H1 (cell line): ENCODE results near the gene UBA6. TPM values are rescaled to one million over a fixed set of nuclear protein-coding genes. Genes with fewer than 3 reads are reported as not detected.

ENCODE experiments used
- CTCF ChIA-PET: fragments of 300-600 bp; sonication (Branson Sonifier 250); formaldehyde crosslinking; loops from one replicate; lab custom pipeline; 2021; ENCODE audit not compliant: partially characterized antibody; lab: Charles Lee
- POLR2A ChIA-PET: fragments of 300-600 bp; sonication (Branson Sonifier 250); formaldehyde crosslinking; loops from one replicate; lab custom pipeline; 2021; ENCODE audit warnings: inconsistent platforms; ENCODE audit not compliant: partially characterized antibody; lab: Charles Lee
- DNase-seq, 2 experiments: peaks; one replicate each; pipeline versions ENCODE4 v3.0.0 to v3.0.0-alpha.2; 2010 to 2022; ENCODE audit warnings: low spot score in 2 of 2, low read depth in 1 of 2, mixed read lengths in 1 of 2
- FAIRE-seq: peaks from 2 replicates; lab custom pipeline; 2011; peaks lifted over from hg19 to GRCh38; lab: Jason Lieb, UNC
- H2AFZ ChIP-seq: 2 replicates; pipeline ENCODE4 v1.8.1; 2012; ENCODE audit warnings: low read length, inconsistent platforms
- H2AK5ac ChIP-seq: 2 replicates; pipeline ENCODE4 v1.6.1; 2013; ENCODE audit warnings: low read depth, low read length
- H2BK120ac ChIP-seq: replicated peaks from 2 replicates; pipeline ENCODE3; 2013; ENCODE audit warnings: low read depth, low read length, inconsistent platforms
- H2BK12ac ChIP-seq: 2 replicates; pipeline ENCODE4 v1.6.1; 2013; ENCODE audit warnings: low read depth, low read length
- H2BK15ac ChIP-seq: 2 replicates; pipeline ENCODE4 v1.6.1; 2013; ENCODE audit warnings: low read length
- H2BK20ac ChIP-seq: 2 replicates; pipeline ENCODE4 v1.6.1; 2013; ENCODE audit warnings: low read length
- H2BK5ac ChIP-seq: 2 replicates; pipeline ENCODE4 v1.6.1; 2013; ENCODE audit warnings: low read depth, low read length
- H3K14ac ChIP-seq: 2 replicates; pipeline ENCODE4 v1.6.1; 2013; ENCODE audit warnings: inconsistent platforms; ENCODE audit not compliant: insufficient read length
- H3K18ac ChIP-seq: 2 replicates; pipeline ENCODE4 v1.6.1; 2013; ENCODE audit warnings: low read length; ENCODE audit errors: extremely low read depth
- H3K23ac ChIP-seq: 2 replicates; pipeline ENCODE4 v1.6.1; 2013; ENCODE audit warnings: inconsistent platforms; ENCODE audit not compliant: insufficient read length
- H3K23me2 ChIP-seq: 2 replicates; pipeline ENCODE4 v1.6.1; 2013; ENCODE audit warnings: low read depth, low read length
- H3K27ac ChIP-seq: 2 replicates; pipeline ENCODE4 v1.6.1; 2011; ENCODE audit warnings: low read depth, low read length, inconsistent platforms
- H3K27me3 ChIP-seq, 4 experiments: replicated peaks in 1 of 4; 1 replicate in 1 of 4; 2 replicates in 3 of 4; pipeline versions ENCODE4 v1.6.1 to v1.8.1; 2011 to 2013; ENCODE audit warnings: low read length in 3 of 4, mild to moderate bottlenecking in 3 of 4, inconsistent platforms in 2 of 4, mixed read lengths in 2 of 4, moderate library complexity in 1 of 4; ENCODE audit not compliant: control insufficient read depth in 3 of 4, insufficient read depth in 3 of 4; ENCODE audit errors: extremely low read depth in 1 of 4
- H3K36me3 ChIP-seq, 4 experiments: 2 replicates each; pipeline versions ENCODE4 v1.6.1 to v1.8.1; 2011 to 2013; ENCODE audit warnings: mild to moderate bottlenecking in 4 of 4, low read length in 3 of 4, moderate library complexity in 2 of 4, control low read depth in 1 of 4, inconsistent platforms in 1 of 4; ENCODE audit not compliant: insufficient read depth in 4 of 4, control insufficient read depth in 2 of 4
- H3K4ac ChIP-seq: replicated peaks from 2 replicates; pipeline ENCODE3; 2013; ENCODE audit warnings: low read length, low read depth, mixed read lengths, inconsistent platforms; ENCODE audit not compliant: insufficient read length
- H3K4me1 ChIP-seq, 4 experiments: replicated peaks in 1 of 4; 1 replicate in 1 of 4; 2 replicates in 3 of 4; pipeline versions ENCODE4 v1.6.1 to v1.8.1; 2011 to 2013; ENCODE audit warnings: low read length in 3 of 4, inconsistent platforms in 2 of 4, mixed read lengths in 1 of 4; ENCODE audit not compliant: insufficient read depth in 4 of 4, control insufficient read depth in 3 of 4
- H3K4me2 ChIP-seq, 2 experiments: 2 replicates each; pipeline versions ENCODE4 v1.6.1 to v1.8.1; 2011 to 2013; ENCODE audit warnings: low read depth in 2 of 2, low read length in 2 of 2, control low read depth in 1 of 2, inconsistent platforms in 1 of 2, mild to moderate bottlenecking in 1 of 2; ENCODE audit not compliant: insufficient read depth in 1 of 2
- H3K4me3 ChIP-seq, 4 experiments: fragments of 200-600, 300-600 bp in 1 of 4; sonication (generic), shearing (Covaris generic), sonication (Bioruptor Twin) in 1 of 4; 2 replicates each; pipeline versions ENCODE4 v1.5.1 to v1.8.1; 2011 to 2016; ENCODE audit warnings: low read length in 4 of 4, low read depth in 3 of 4, control low read depth in 2 of 4, inconsistent platforms in 2 of 4, mild to moderate bottlenecking in 2 of 4, mixed read lengths in 1 of 4, moderate library complexity in 1 of 4; ENCODE audit not compliant: insufficient read depth in 2 of 4; ENCODE audit errors: extremely low read depth in 1 of 4
- H3K56ac ChIP-seq: replicated peaks from 2 replicates; pipeline ENCODE3; 2013; ENCODE audit warnings: low read depth, mild to moderate bottlenecking, mixed read lengths, low read length, inconsistent platforms; ENCODE audit not compliant: insufficient read length
- H3K79me1 ChIP-seq: 2 replicates; pipeline ENCODE4 v1.6.1; 2013; ENCODE audit warnings: low read depth, low read length, control low read depth
- H3K79me2 ChIP-seq, 2 experiments: 2 replicates each; pipeline versions ENCODE4 v1.6.1 to v1.8.1; 2012 to 2013; ENCODE audit warnings: low read length in 2 of 2, mild to moderate bottlenecking in 2 of 2, inconsistent platforms in 1 of 2; ENCODE audit not compliant: insufficient read depth in 2 of 2, control insufficient read depth in 1 of 2
- H3K9ac ChIP-seq, 4 experiments: replicated peaks in 1 of 4; 1 replicate in 1 of 4; 2 replicates in 3 of 4; pipeline versions ENCODE4 v1.6.1 to v1.8.1; 2011 to 2013; ENCODE audit warnings: low read depth in 3 of 4, low read length in 3 of 4, control low read depth in 2 of 4, mild to moderate bottlenecking in 2 of 4, moderate library complexity in 2 of 4, inconsistent platforms in 1 of 4; ENCODE audit errors: extremely low read depth in 1 of 4
- H3K9me3 ChIP-seq, 2 experiments: 2 replicates each; pipeline versions ENCODE4 v1.6.1 to v1.8.1; 2012 to 2013; ENCODE audit warnings: mild to moderate bottlenecking in 2 of 2, moderate library complexity in 2 of 2, control low read depth in 1 of 2, inconsistent platforms in 1 of 2, low read depth in 1 of 2, low read length in 1 of 2, mixed read lengths in 1 of 2; ENCODE audit not compliant: insufficient read depth in 2 of 2
- H4K20me1 ChIP-seq, 2 experiments: replicated peaks in 1 of 2; 2 replicates each; pipeline versions ENCODE3 to v1.8.1; 2011 to 2013; ENCODE audit warnings: inconsistent platforms in 2 of 2, low read length in 2 of 2, mild to moderate bottlenecking in 1 of 2; ENCODE audit not compliant: insufficient read depth in 2 of 2, control insufficient read depth in 1 of 2
- H4K5ac ChIP-seq: 2 replicates; pipeline ENCODE4 v1.6.1; 2013; ENCODE audit warnings: low read length, low read depth, mixed read lengths, inconsistent platforms; ENCODE audit not compliant: insufficient read length
- H4K8ac ChIP-seq: 2 replicates; pipeline ENCODE4 v1.8.0; 2013; ENCODE audit warnings: mild to moderate bottlenecking, moderate library complexity, low read length, inconsistent platforms; ENCODE audit not compliant: insufficient read depth; ENCODE audit errors: extremely low read depth
- H4K91ac ChIP-seq: replicated peaks from 2 replicates; pipeline ENCODE3; 2013; ENCODE audit warnings: low read length, mixed read lengths, inconsistent platforms; ENCODE audit not compliant: insufficient read length
- WGBS, 2 experiments: shearing (Covaris generic) in 1 of 2; methylation state at CpG; one replicate each; pipeline versions ENCODE4 v1.1.6 to v1.1.7; 2013 to 2015; ENCODE audit warnings: low lambda C conversion rate in 2 of 2, mixed read lengths in 2 of 2, inconsistent platforms in 1 of 2, low coverage in 1 of 2, missing lambda C conversion rate in 1 of 2; ENCODE audit not compliant: insufficient replicate concordance in 2 of 2, insufficient coverage in 1 of 2, insufficient read length in 1 of 2; ENCODE audit errors: extremely low coverage in 1 of 2, missing lambda C conversion rate in 1 of 2; 5-methylcytosine and 5-hydroxymethylcytosine counted together
- polyA plus RNA-seq, 7 experiments: library from polyadenylated mRNA; depleted of rRNA in 3 of 7; stranded (reverse) in 5 of 7; unstranded in 2 of 7; fragments of >200 nt in 5 of 7; fragments of 200-250 nt in 2 of 7; gene quantifications; 1 replicate in 5 of 7; 2 replicates in 1 of 7; 4 replicates in 1 of 7; pipeline versions ENCODE4 v1.2.1 to v1.2.3, GENCODE V29; 2011 to 2013; ENCODE audit warnings: missing spikeins in 2 of 7, mixed read lengths in 2 of 7
- total RNA-seq: library from RNA; stranded (reverse); fragmentation: NEBNext Ultra II Directional; extraction: Animal tissue kit (Norgen Biotek cat#: 25700); gene quantifications from 2 replicates; pipeline ENCODE4 v1.2.1, GENCODE V29; 2021

The UBA6 gene
- total and polyA plus RNA-seq, 2 of the 8 experiments (the other 6 are each of a cell fraction or from before 2014, with no cell fraction given), result 17.4 to 74.3 TPM

DNA sequence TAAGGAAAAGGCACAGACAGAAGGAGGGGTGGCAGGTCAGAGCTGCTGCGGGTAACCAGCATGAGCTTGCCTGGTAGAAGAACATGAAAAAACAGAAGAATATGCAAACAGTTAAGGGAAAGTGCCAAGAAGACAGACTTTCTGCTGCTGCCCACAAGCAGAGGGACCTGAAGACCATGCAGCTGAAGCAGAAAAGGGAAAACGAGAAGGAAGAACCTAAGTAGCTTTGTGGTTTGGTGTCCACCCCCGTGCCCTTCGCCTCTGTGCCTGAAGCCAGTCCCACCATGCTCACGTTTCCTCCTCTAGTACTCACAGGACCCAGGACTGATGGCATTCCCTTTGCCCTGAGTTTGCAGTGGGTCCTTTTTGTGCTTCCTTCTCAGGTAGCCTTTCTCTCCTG lies 62.8 kb downstream of the UBA6 start:
- FAIRE-seq, result no peak
- no peak for DNase-seq
- 100% methylated on average over 5 of the region's 5 CpGs; no CpG with 5 or more reads in 1 of the 2 experiments for WGBS, 2 experiments
- Histone ChIP-seq H3K4me3 (no peak overlapping the region), H3K36me3 (peaks cover 3 to 57% (median 18%) of the 10 kb centered on the region in 4 experiments; a peak in 7 of 8 replicates), H3K27ac (no peak overlapping the region), H3K18ac (no peak overlapping the region), H3K56ac (no peak overlapping the region), H2BK15ac (no peak overlapping the region), H3K23me2 (no peaks in the 10 kb centered on the region), H3K4ac (no peak overlapping the region), H2BK20ac (no peak overlapping the region), H2BK120ac (no peak overlapping the region), H2AK5ac (no peak overlapping the region), H2BK12ac (no peak overlapping the region), H4K8ac (no peak overlapping the region), H4K20me1 (no peaks in the 10 kb centered on the region), H4K91ac (no peak overlapping the region), H2BK5ac (no peak overlapping the region), H4K5ac (no peak overlapping the region), H3K9me3 (peaks cover 7 to 20% of the 10 kb centered on the region in 2 experiments; a peak in 3 of 4 replicates), H3K9ac (no peak overlapping the region), H3K79me2 (no peaks in the 10 kb centered on the region), H3K79me1 (no peaks in the 10 kb centered on the region), H3K4me2 (no peak overlapping the region), H2AFZ (no peak overlapping the region), H3K23ac (no peak overlapping the region), H3K27me3 (no peaks in the 10 kb centered on the region), H3K14ac (no peak overlapping the region), H3K4me1 (no peaks in the 10 kb centered on the region)
- POLR2A ChIA-PET, result no interaction called here
- CTCF ChIA-PET, result interaction anchor here (0.5 to 0.7 kb wide), 2 partner anchors 25 to 56 kb away, joined by 3 read pairs; no protein-coding TSS in a partner anchor
